Hepatocyte (in vitro differentiated cells): ENCODE data around the gene SLPI. TPM values are rescaled to one million over a fixed set of nuclear protein-coding genes. Genes with fewer than 3 reads are reported as not detected.
A peak's percentile ranks its signal among the peaks of the same experiment; 100 is the strongest.

Source experiments
- DNase-seq: peaks from one replicate; pipeline ENCODE4 v3.0.0-alpha.2; 2016; ENCODE audit warnings: low spot score
- H2AFZ ChIP-seq: fragments of 200-600 bp; sonication (generic); 2 replicates; pipeline ENCODE4 v1.6.0; 2016; ENCODE audit warnings: antibody characterized with exemption, mild to moderate bottlenecking
- H3K27ac ChIP-seq: fragments of 200-600 bp; sonication (generic); 2 replicates; pipeline ENCODE4 v1.5.1; 2016; ENCODE audit warnings: mild to moderate bottlenecking
- H3K27me3 ChIP-seq: fragments of 200-600 bp; sonication (generic); 2 replicates; pipeline ENCODE4 v1.6.1; 2016
- H3K36me3 ChIP-seq: fragments of 200-600 bp; sonication (generic); replicated peaks from 2 replicates; pipeline ENCODE4 v1.5.1; 2016; ENCODE audit warnings: low read depth; ENCODE audit not compliant: insufficient read depth
- H3K4me1 ChIP-seq: fragments of 200-600 bp; sonication (generic); 2 replicates; pipeline ENCODE4 v1.5.1; 2016; ENCODE audit warnings: mild to moderate bottlenecking, moderate library complexity; ENCODE audit not compliant: insufficient read depth
- H3K4me2 ChIP-seq: fragments of 200-600 bp; sonication (generic); 2 replicates; pipeline ENCODE4 v1.6.0; 2016
- H3K4me3 ChIP-seq: fragments of 200-600 bp; sonication (generic); 2 replicates; pipeline ENCODE4 v1.5.1; 2016; ENCODE audit warnings: mild to moderate bottlenecking
- H3K79me2 ChIP-seq: fragments of 200-600 bp; sonication (generic); 2 replicates; pipeline ENCODE4 v1.6.0; 2017; ENCODE audit warnings: mild to moderate bottlenecking
- H3K9me2 ChIP-seq: fragments of 200-600 bp; sonication (generic); replicated peaks from 2 replicates; pipeline ENCODE4 v1.6.0; 2017; ENCODE audit warnings: mild to moderate bottlenecking; ENCODE audit not compliant: insufficient read depth
- H3K9me3 ChIP-seq: fragments of 200-600 bp; sonication (generic); 2 replicates; pipeline ENCODE4 v1.5.1; 2016; ENCODE audit warnings: low read depth, mild to moderate bottlenecking
- H4K20me1 ChIP-seq: fragments of 200-600 bp; sonication (generic); 2 replicates; pipeline ENCODE4 v1.6.0; 2016; ENCODE audit warnings: mild to moderate bottlenecking; ENCODE audit not compliant: insufficient read depth, poor library complexity, severe bottlenecking
- EZH2 ChIP-seq: fragments of 200-600 bp; sonication (generic); IDR thresholded peaks from 2 replicates; pipeline ENCODE4 v1.6.1; 2016; ENCODE audit warnings: antibody characterized with exemption, mild to moderate bottlenecking, borderline replicate concordance
- EZH2phosphoT487 ChIP-seq: fragments of 200-600 bp; sonication (generic); IDR thresholded peaks from one replicate; pipeline ENCODE4 v1.6.1; 2018; ENCODE audit warnings: antibody characterized with exemption, mild to moderate bottlenecking, low read depth, moderate library complexity; ENCODE audit not compliant: unreplicated experiment, severe bottlenecking
- WGBS: methylation state at CpG from one replicate; pipeline ENCODE4 v1.1.6; 2016; ENCODE audit warnings: low lambda C conversion rate; ENCODE audit errors: missing lambda C conversion rate; 5-methylcytosine and 5-hydroxymethylcytosine counted together
- polyA plus RNA-seq: library from polyadenylated mRNA; unstranded; fragments of >200 nt; fragmentation: Nextera tagmentation; extraction: Ambion mirVana; gene quantifications from 2 replicates; pipeline ENCODE4 v1.2.1, GENCODE V29; 2016
- total RNA-seq: library from RNA; depleted of rRNA; stranded (reverse); fragments of >200 nt; gene quantifications from 2 replicates; pipeline ENCODE4 v1.2.3, GENCODE V29; 2014
- TF ChIP-seq, protein P1 (sequence below): fragments of 200-600 bp; sonication (generic); IDR thresholded peaks from 2 replicates; pipeline ENCODE4 v1.5.1; 2016; ENCODE audit warnings: antibody characterized with exemption, mild to moderate bottlenecking; ENCODE audit not compliant: poor library complexity

Gene SLPI, protein sequence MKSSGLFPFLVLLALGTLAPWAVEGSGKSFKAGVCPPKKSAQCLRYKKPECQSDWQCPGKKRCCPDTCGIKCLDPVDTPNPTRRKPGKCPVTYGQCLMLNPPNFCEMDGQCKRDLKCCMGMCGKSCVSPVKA
- total RNA-seq (1,143 and 1,330 TPM in 2 replicates), polyA plus RNA-seq (9,786 and 10,154 TPM in 2 replicates)

DNA sequence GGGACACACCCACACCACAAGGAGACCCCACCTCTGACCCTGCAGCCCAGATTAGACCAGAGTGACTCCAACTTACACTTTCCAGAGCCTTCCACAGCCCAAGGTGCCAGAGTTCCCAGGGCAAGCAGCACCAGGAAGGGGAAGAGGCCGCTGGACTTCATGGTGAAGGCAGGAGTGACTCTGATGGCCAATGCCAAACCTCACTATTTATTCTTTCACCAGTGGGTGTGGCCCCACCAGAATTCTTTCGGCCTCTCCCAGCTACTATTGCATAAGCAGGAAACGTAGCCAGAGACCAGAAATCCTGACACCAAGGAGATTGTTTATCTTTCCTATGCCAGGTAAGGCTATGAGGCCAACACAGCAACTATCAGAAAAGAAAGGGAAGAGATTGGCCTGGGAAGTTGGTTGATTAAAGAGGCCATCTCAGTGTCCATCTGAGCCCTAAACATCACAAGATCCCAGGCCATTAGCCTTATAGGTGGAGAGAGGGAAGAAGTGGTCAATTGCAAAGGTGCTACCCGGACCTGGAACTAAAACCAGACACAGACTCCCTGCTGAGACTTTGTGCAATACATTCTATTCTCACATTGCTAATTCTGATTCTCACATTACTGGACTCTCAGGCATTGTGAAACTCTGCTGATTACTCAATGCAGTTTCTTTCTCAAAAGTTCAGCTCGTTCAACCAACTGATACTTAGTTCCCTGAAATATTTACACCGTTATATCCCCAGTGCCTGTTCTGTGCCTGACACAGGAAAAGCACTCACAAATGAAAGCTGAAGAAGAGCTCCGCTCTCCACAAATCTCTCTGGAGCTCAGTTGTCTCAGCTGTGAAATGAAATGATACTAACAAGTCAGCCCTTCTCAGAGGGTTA lies at the start of gene SLPI:
SLPI (minus strand) TSS at position 182 of the 880 bp plus-strand sequence; CDS start at position 161, 21 bp downstream.
- Histone ChIP-seq H3K4me2 (peak within 1 kb of the TSS; percentile 24), H4K20me1 (no peaks in the 10 kb centered on the region), H3K27me3 (no peaks in the 10 kb centered on the region), H3K36me3 (no peaks in the 10 kb centered on the region), H3K27ac (peak within 1 kb of the TSS; percentile 67), H3K4me1 (peaks cover 7% of the 10 kb centered on the region), H3K9me2 (no peaks in the 10 kb centered on the region), H2AFZ (no peak within 1 kb of the TSS), H3K79me2 (no peaks in the 10 kb centered on the region), H3K4me3 (no peak within 1 kb of the TSS), H3K9me3 (no peaks in the 10 kb centered on the region)
- TF ChIP-seq EZH2phosphoT487, result no peak
- TF ChIP-seq, protein P1, sequence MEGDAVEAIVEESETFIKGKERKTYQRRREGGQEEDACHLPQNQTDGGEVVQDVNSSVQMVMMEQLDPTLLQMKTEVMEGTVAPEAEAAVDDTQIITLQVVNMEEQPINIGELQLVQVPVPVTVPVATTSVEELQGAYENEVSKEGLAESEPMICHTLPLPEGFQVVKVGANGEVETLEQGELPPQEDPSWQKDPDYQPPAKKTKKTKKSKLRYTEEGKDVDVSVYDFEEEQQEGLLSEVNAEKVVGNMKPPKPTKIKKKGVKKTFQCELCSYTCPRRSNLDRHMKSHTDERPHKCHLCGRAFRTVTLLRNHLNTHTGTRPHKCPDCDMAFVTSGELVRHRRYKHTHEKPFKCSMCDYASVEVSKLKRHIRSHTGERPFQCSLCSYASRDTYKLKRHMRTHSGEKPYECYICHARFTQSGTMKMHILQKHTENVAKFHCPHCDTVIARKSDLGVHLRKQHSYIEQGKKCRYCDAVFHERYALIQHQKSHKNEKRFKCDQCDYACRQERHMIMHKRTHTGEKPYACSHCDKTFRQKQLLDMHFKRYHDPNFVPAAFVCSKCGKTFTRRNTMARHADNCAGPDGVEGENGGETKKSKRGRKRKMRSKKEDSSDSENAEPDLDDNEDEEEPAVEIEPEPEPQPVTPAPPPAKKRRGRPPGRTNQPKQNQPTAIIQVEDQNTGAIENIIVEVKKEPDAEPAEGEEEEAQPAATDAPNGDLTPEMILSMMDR, result no peak
- 53% methylated on average over 7 of the region's 7 CpGs for WGBS
- peak; percentile 59 for DNase-seq

DNA sequence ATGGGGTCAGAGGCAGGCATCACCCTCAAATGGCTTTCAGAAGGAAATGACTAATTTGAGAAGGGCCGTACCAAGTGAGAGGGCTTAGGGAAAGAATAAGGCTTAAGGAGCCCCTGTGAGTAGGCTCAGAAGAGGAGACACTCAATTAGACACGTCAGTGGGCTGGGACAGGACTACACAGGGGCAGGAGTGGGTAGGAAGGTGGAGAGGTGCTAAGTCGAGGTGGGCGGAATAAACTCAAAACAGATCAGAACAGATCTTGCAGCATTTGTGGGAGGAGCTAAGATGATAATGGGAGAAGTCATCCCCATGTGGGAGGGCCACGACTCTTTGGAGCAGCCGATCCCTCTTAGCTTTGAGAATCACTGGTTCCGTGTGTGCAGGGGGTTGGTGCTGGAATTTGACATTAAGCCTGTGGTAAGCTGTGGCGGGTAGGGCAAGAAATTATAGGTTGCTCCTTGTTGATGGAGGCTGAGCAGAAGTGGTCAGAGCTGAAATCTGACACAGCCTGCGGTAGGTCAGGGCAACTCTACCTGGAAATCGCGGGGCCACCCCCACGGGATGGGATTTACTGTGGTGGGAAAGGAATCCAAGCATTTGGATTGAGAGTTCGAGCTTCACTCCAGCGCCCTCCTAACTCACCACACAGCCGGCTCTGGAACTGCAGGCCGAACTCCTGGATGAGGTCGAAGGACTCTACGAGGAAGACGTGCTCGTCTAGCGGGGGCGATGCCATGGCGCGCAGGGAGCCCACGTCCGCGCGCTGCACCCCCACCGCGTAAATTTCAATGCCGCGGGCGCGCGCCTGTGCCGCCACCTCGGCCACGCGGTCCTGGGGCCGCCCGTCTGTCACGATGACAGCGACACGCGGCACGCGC lies 49.5 kb upstream of the SLPI start:
- Histone ChIP-seq H3K9me3 (no peaks in the 10 kb centered on the region), H3K36me3 (no peaks in the 10 kb centered on the region), H3K4me2 (no peak overlapping the region), H3K4me3 (no peak overlapping the region), H3K79me2 (no peaks in the 10 kb centered on the region), H3K27me3 (no peaks in the 10 kb centered on the region), H3K27ac (no peak overlapping the region), H3K9me2 (no peaks in the 10 kb centered on the region), H2AFZ (no peak overlapping the region), H3K4me1 (no peaks in the 10 kb centered on the region), H4K20me1 (no peaks in the 10 kb centered on the region)
- WGBS, result 94% methylated on average over 41 of the region's 47 CpGs
- no peak for DNase-seq
- no peak for TF ChIP-seq EZH2
- TF ChIP-seq EZH2phosphoT487, result no peak
- TF ChIP-seq, protein P1, result no peak

DNA sequence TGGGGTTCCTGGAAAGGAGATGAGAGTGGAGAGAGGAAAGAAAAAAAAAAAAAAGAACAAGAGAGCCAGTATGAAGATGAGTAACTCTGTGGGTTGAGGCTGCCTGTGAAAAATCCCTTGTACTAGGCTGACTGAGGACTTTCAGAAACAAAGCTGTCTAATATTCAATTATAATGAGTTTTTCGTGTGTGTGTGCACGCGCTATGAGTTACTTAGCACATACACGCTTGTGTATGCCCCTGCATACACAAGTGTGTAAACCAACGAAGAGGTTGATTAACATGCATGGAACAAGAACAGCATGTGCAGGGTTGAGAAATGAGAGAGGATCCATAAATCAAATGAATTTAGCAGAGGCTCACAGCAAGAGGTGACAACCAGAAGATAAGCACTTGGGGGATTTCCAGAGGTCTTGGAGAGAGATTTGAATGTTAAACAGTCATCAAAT lies 47.5 kb upstream of the SLPI start:
- Histone ChIP-seq H3K79me2 (no peaks in the 10 kb centered on the region), H4K20me1 (no peaks in the 10 kb centered on the region), H2AFZ (no peak overlapping the region), H3K27ac (no peak overlapping the region), H3K36me3 (no peaks in the 10 kb centered on the region), H3K4me3 (no peak overlapping the region), H3K4me1 (no peaks in the 10 kb centered on the region), H3K9me2 (no peaks in the 10 kb centered on the region), H3K9me3 (no peaks in the 10 kb centered on the region), H3K27me3 (no peaks in the 10 kb centered on the region), H3K4me2 (no peak overlapping the region)
- no peak for DNase-seq
- TF ChIP-seq EZH2phosphoT487 (no peak), EZH2 (no peak)
- TF ChIP-seq, protein P1, result no peak
- WGBS, result 88% methylated on average over 5 of the region's 5 CpGs
